Activated naive CD8-positive, alpha-beta T cell treated with anti-CD3 and anti-CD28 coated beads for 36 hours (primary cell): ENCODE results near the gene DNAAF3. TPM values are rescaled to one million over a fixed set of nuclear protein-coding genes. Genes with fewer than 3 reads are reported as not detected.
"Not testable (repeated sequence)": the region's sequence is repeated elsewhere in the genome, so short reads cannot be mapped to it uniquely, and the experiment has no call there.

Experiments
- DNase-seq: peaks from one replicate; pipeline ENCODE4 v3.0.0; 2021
- H3K27ac Mint-ChIP-seq: one replicate; pipeline ENCODE4 v1.8.0; 2022; ENCODE audit warnings: mild to moderate bottlenecking, moderate library complexity, mixed read lengths
- H3K27me3 Mint-ChIP-seq: one replicate; pipeline ENCODE4 v1.8.0; 2022; ENCODE audit warnings: mild to moderate bottlenecking, mixed read lengths
- H3K36me3 Mint-ChIP-seq: one replicate; pipeline ENCODE4 v1.8.0; 2021; ENCODE audit warnings: mild to moderate bottlenecking, mixed read lengths
- H3K4me1 Mint-ChIP-seq: one replicate; pipeline ENCODE4 v1.8.0; 2021; ENCODE audit warnings: mixed read lengths
- H3K4me3 Mint-ChIP-seq: one replicate; pipeline ENCODE4 v1.8.0; 2022; ENCODE audit warnings: mild to moderate bottlenecking, moderate library complexity, mixed read lengths
- H3K9me3 Mint-ChIP-seq: one replicate; pipeline ENCODE4 v1.8.0; 2022; ENCODE audit warnings: mixed read lengths
- total RNA-seq, 2 experiments: library from RNA; stranded (reverse); gene quantifications; one replicate each; pipeline ENCODE4 v1.2.3, GENCODE V29; 2021

The DNAAF3 gene
- not detected for total RNA-seq

GRCh38 chr19:55166530-55167268 is at the start of gene DNAAF3:
TSS of gene DNAAF3 (minus strand) at chr19:55166613. CDS start at chr19:55166413, 200 bp downstream.
- peaks cover 12% of the 10 kb centered on the region for H3K4me1 Mint-ChIP-seq
- no peak within 1 kb of the TSS for H3K27ac Mint-ChIP-seq
- peaks cover 2% of the 10 kb centered on the region for H3K9me3 Mint-ChIP-seq
- peaks cover 83% of the 10 kb centered on the region for H3K27me3 Mint-ChIP-seq
- peak; percentile 78 for DNase-seq
- H3K36me3 Mint-ChIP-seq = no peaks in the 10 kb centered on the region
- peak within 1 kb of the TSS; percentile 79 for H3K4me3 Mint-ChIP-seq

GRCh38 chr19:55213547-55213946 is 47.1 kb upstream of the DNAAF3 start:
- H3K4me3 Mint-ChIP-seq = no peak overlapping the region
- H3K4me1 Mint-ChIP-seq = peaks cover 13% of the 10 kb centered on the region
- peaks cover 54% of the 10 kb centered on the region for H3K27me3 Mint-ChIP-seq
- H3K36me3 Mint-ChIP-seq = peaks cover 3% of the 10 kb centered on the region
- no peak overlapping the region for H3K27ac Mint-ChIP-seq
- DNase-seq = no peak
- peaks cover 16% of the 10 kb centered on the region for H3K9me3 Mint-ChIP-seq

GRCh38 chr19:55212447-55212846 is 46.0 kb upstream of the DNAAF3 start:
- H3K36me3 Mint-ChIP-seq = peaks cover 3% of the 10 kb centered on the region
- peak; percentile 34 for DNase-seq
- peaks cover 16% of the 10 kb centered on the region for H3K9me3 Mint-ChIP-seq
- no peak overlapping the region for H3K4me3 Mint-ChIP-seq
- no peak overlapping the region for H3K27ac Mint-ChIP-seq
- H3K27me3 Mint-ChIP-seq = peaks cover 54% of the 10 kb centered on the region
- H3K4me1 Mint-ChIP-seq = peaks cover 13% of the 10 kb centered on the region

- DNase-seq = no peak
- H3K27me3 Mint-ChIP-seq = peaks cover 67% of the 10 kb centered on the region
- peaks cover 3% of the 10 kb centered on the region for H3K36me3 Mint-ChIP-seq
- H3K27ac Mint-ChIP-seq = no peak overlapping the region
- peaks cover 14% of the 10 kb centered on the region for H3K9me3 Mint-ChIP-seq
- H3K4me1 Mint-ChIP-seq = peaks cover 2% of the 10 kb centered on the region
- no peak overlapping the region for H3K4me3 Mint-ChIP-seq
Measured at GRCh38 chr19:55209693-55210472, 43.5 kb upstream of the DNAAF3 start.

GRCh38 chr19:55208880-55209692 is 42.7 kb upstream of the DNAAF3 start, which contains the start of gene PTPRH:
TSS of gene PTPRH (minus strand) at chr19:55209501. CDS start at chr19:55209433, 68 bp downstream.
- H3K4me1 Mint-ChIP-seq = peaks cover 2% of the 10 kb centered on the region
- H3K36me3 Mint-ChIP-seq = peaks cover 3% of the 10 kb centered on the region
- peaks cover 13% of the 10 kb centered on the region for H3K9me3 Mint-ChIP-seq
- no peak within 1 kb of the TSS for H3K27ac Mint-ChIP-seq
- no peak for DNase-seq
- peaks cover 68% of the 10 kb centered on the region for H3K27me3 Mint-ChIP-seq
- no peak within 1 kb of the TSS for H3K4me3 Mint-ChIP-seq

- Mint-ChIP-seq H3K36me3 (no peaks in the 10 kb centered on the region), H3K4me1 (peaks cover 2% of the 10 kb centered on the region), H3K9me3 (peaks cover 2% of the 10 kb centered on the region), H3K27me3 (peaks cover 64% of the 10 kb centered on the region), H3K27ac (peak overlapping the region; percentile 12), H3K4me3 (no peak overlapping the region)
- peak; percentile 65 for DNase-seq
Measured at GRCh38 chr19:55206664-55207500, 40.5 kb upstream of the DNAAF3 start.

GRCh38 chr19:55202199-55202598 is 35.8 kb upstream of the DNAAF3 start:
- not testable (repeated sequence) for DNase-seq, H3K4me1 Mint-ChIP-seq, H3K4me3 Mint-ChIP-seq

GRCh38 chr19:55199620-55200204 is 33.3 kb upstream of the DNAAF3 start:
- Mint-ChIP-seq H3K4me1 (no peaks in the 10 kb centered on the region), H3K9me3 (no peaks in the 10 kb centered on the region), H3K4me3 (no peak overlapping the region), H3K27ac (no peak overlapping the region), H3K27me3 (peaks cover 48% of the 10 kb centered on the region), H3K36me3 (no peaks in the 10 kb centered on the region)
- no peak for DNase-seq

More at GRCh38 chr19:55202199-55202598, 35.8 kb upstream of the DNAAF3 start:
- not testable (repeated sequence) for H3K9me3 Mint-ChIP-seq, H3K36me3 Mint-ChIP-seq, H3K27ac Mint-ChIP-seq
- peaks cover 70% of the 10 kb centered on the region for H3K27me3 Mint-ChIP-seq

- no peaks in the 10 kb centered on the region for H3K4me1 Mint-ChIP-seq
- H3K36me3 Mint-ChIP-seq = no peaks in the 10 kb centered on the region
- no peak overlapping the region for H3K4me3 Mint-ChIP-seq
- no peaks in the 10 kb centered on the region for H3K9me3 Mint-ChIP-seq
- DNase-seq = no peak
- H3K27me3 Mint-ChIP-seq = peaks cover 42% of the 10 kb centered on the region
- H3K27ac Mint-ChIP-seq = no peak overlapping the region
Measured at GRCh38 chr19:55198651-55199050, 32.2 kb upstream of the DNAAF3 start.

- Mint-ChIP-seq H3K9me3 (no peaks in the 10 kb centered on the region), H3K36me3 (no peaks in the 10 kb centered on the region), H3K27me3 (peaks cover 43% of the 10 kb centered on the region), H3K4me3 (no peak overlapping the region), H3K27ac (no peak overlapping the region), H3K4me1 (no peaks in the 10 kb centered on the region)
- no peak for DNase-seq
Measured at GRCh38 chr19:55197528-55197927, 31.1 kb upstream of the DNAAF3 start.

GRCh38 chr19:55196803-55197202 is 30.4 kb upstream of the DNAAF3 start:
- H3K4me1 Mint-ChIP-seq = no peaks in the 10 kb centered on the region
- no peak overlapping the region for H3K27ac Mint-ChIP-seq
- H3K36me3 Mint-ChIP-seq = no peaks in the 10 kb centered on the region
- H3K9me3 Mint-ChIP-seq = no peaks in the 10 kb centered on the region
- DNase-seq = no peak
- H3K4me3 Mint-ChIP-seq = no peak overlapping the region
- peaks cover 40% of the 10 kb centered on the region for H3K27me3 Mint-ChIP-seq

- Mint-ChIP-seq H3K27ac (no peak overlapping the region), H3K9me3 (no peaks in the 10 kb centered on the region), H3K4me1 (peaks cover 2% of the 10 kb centered on the region), H3K36me3 (no peaks in the 10 kb centered on the region), H3K4me3 (no peak overlapping the region), H3K27me3 (peaks cover 16% of the 10 kb centered on the region)
- DNase-seq = no peak
Measured at GRCh38 chr19:55193481-55193880, 27.1 kb upstream of the DNAAF3 start.

- Mint-ChIP-seq H3K27ac (no peak overlapping the region), H3K27me3 (peaks cover 21% of the 10 kb centered on the region), H3K36me3 (no peaks in the 10 kb centered on the region), H3K9me3 (no peaks in the 10 kb centered on the region), H3K4me3 (no peak overlapping the region), H3K4me1 (peaks cover 2% of the 10 kb centered on the region)
- DNase-seq = no peak
Measured at GRCh38 chr19:55189403-55189835, 23.0 kb upstream of the DNAAF3 start.

- no peak overlapping the region for H3K4me3 Mint-ChIP-seq
- no peak overlapping the region for H3K27ac Mint-ChIP-seq
Measured at GRCh38 chr19:55188625-55189024, 22.2 kb upstream of the DNAAF3 start.

More at GRCh38 chr19:55188625-55189024, 22.2 kb upstream of the DNAAF3 start:
- Mint-ChIP-seq H3K27me3 (peaks cover 22% of the 10 kb centered on the region), H3K9me3 (no peaks in the 10 kb centered on the region), H3K4me1 (peaks cover 2% of the 10 kb centered on the region), H3K36me3 (no peaks in the 10 kb centered on the region)
- DNase-seq = no peak
